ENCODE data around the gene KRT73.

GRCh38 chr12:52606581-52607218 lies 11.7 kb downstream of the KRT73 start:
- TF ChIP-seq CTCF (IDR thresholded peaks at IDR 0.05; ENCODE audit: low read depth, low read length) (no peak), POLR2A (IDR thresholded peaks at IDR 0.05; ENCODE audit: extremely low read depth, insufficient read length) (no peak), MAX (IDR thresholded peaks at IDR 0.05; ENCODE audit: low read depth, low read length) (no peak)

Measured in NB4 (cell line).